ENCODE results near the gene ST6GALNAC1.

ST6GALNAC1 gene

GRCh38 chr17:76585649-76586593 lies 57.6 kb downstream of the ST6GALNAC1 start, which contains the start of gene ST6GALNAC2:
ST6GALNAC2 (minus strand) TSS chr17:76585860; CDS start chr17:76585808, 52 bp downstream.
- Histone ChIP-seq H3K36me3 (ENCODE audit: low read length) (no peaks in the 10 kb centered on the region), H4K20me1 (ENCODE audit: low read depth, low read length) (no peaks in the 10 kb centered on the region), H3K79me2 (ENCODE audit: insufficient read depth, low read length) (no peaks in the 10 kb centered on the region), H3K9me3 (ENCODE audit: insufficient read depth, low read length) (no peaks in the 10 kb centered on the region), H3K4me3 (ENCODE audit: insufficient read depth, low read length, poor library complexity, severe bottlenecking) (no peak within 1 kb of the TSS), H3F3A (ENCODE audit: insufficient read depth) (no peaks in the 10 kb centered on the region), H3K27me3 (ENCODE audit: low read length) (no peaks in the 10 kb centered on the region), H2AFZ (ENCODE audit: low read depth, low read length, severe bottlenecking) (no peak within 1 kb of the TSS), H3K4me2 (ENCODE audit: low read depth, low read length, poor library complexity, severe bottlenecking) (no peak within 1 kb of the TSS), H3K27ac (ENCODE audit: low read depth, low read length) (no peak within 1 kb of the TSS), H3K9ac (ENCODE audit: low read length) (no peak within 1 kb of the TSS), H3K9me2 (replicated peaks; ENCODE audit: insufficient read depth, low read length) (no peaks in the 10 kb centered on the region)
- TF ChIP-seq EZH2phosphoT487 (conservative IDR thresholded peaks at IDR 0.05; ENCODE audit: low read length) (no peak), CTCF (IDR thresholded peaks at IDR 0.05; ENCODE audit: insufficient read depth, low read length, poor library complexity, severe bottlenecking) (no peak)

- no peak for TF ChIP-seq CTCF (IDR thresholded peaks at IDR 0.05; ENCODE audit: insufficient read depth, low read length, poor library complexity, severe bottlenecking)
- no peak for TF ChIP-seq EZH2phosphoT487 (conservative IDR thresholded peaks at IDR 0.05; ENCODE audit: low read length)
- Histone ChIP-seq H3K27ac (ENCODE audit: low read depth, low read length) (no peak overlapping the region), H4K20me1 (ENCODE audit: low read depth, low read length) (no peaks in the 10 kb centered on the region), H3K9me3 (ENCODE audit: insufficient read depth, low read length) (no peaks in the 10 kb centered on the region), H3F3A (ENCODE audit: insufficient read depth) (no peaks in the 10 kb centered on the region), H3K36me3 (ENCODE audit: low read length) (no peaks in the 10 kb centered on the region), H2AFZ (ENCODE audit: low read depth, low read length, severe bottlenecking) (no peak overlapping the region), H3K27me3 (ENCODE audit: low read length) (no peaks in the 10 kb centered on the region), H3K79me2 (ENCODE audit: insufficient read depth, low read length) (no peaks in the 10 kb centered on the region), H3K4me2 (ENCODE audit: low read depth, low read length, poor library complexity, severe bottlenecking) (no peak overlapping the region), H3K9me2 (replicated peaks; ENCODE audit: insufficient read depth, low read length) (no peaks in the 10 kb centered on the region), H3K4me3 (ENCODE audit: insufficient read depth, low read length, poor library complexity, severe bottlenecking) (no peak overlapping the region), H3K9ac (ENCODE audit: low read length) (no peak overlapping the region)
These were observed 58.4 kb downstream of the ST6GALNAC1 start for GRCh38 chr17:76585033-76585648.

- H3K4me2 ChIP-seq (ENCODE audit: low read depth, low read length, poor library complexity, severe bottlenecking), result no peak overlapping the region
- H3K79me2 ChIP-seq (ENCODE audit: insufficient read depth, low read length), result no peaks in the 10 kb centered on the region
- no peak overlapping the region for H3K27ac ChIP-seq (ENCODE audit: low read depth, low read length)
- H3K4me3 ChIP-seq (ENCODE audit: insufficient read depth, low read length, poor library complexity, severe bottlenecking), result no peak overlapping the region
- no peak for TF ChIP-seq CTCF (IDR thresholded peaks at IDR 0.05; ENCODE audit: insufficient read depth, low read length, poor library complexity, severe bottlenecking)
- no peak for TF ChIP-seq EZH2phosphoT487 (conservative IDR thresholded peaks at IDR 0.05; ENCODE audit: low read length)
- no peaks in the 10 kb centered on the region for H3K27me3 ChIP-seq (ENCODE audit: low read length)
- no peaks in the 10 kb centered on the region for H3K36me3 ChIP-seq (ENCODE audit: low read length)
- no peak overlapping the region for H2AFZ ChIP-seq (ENCODE audit: low read depth, low read length, severe bottlenecking)
- H3K9ac ChIP-seq (ENCODE audit: low read length), result no peak overlapping the region
- no peaks in the 10 kb centered on the region for H3K9me2 ChIP-seq (replicated peaks; ENCODE audit: insufficient read depth, low read length)
- H3F3A ChIP-seq (ENCODE audit: insufficient read depth), result no peaks in the 10 kb centered on the region
- no peaks in the 10 kb centered on the region for H4K20me1 ChIP-seq (ENCODE audit: low read depth, low read length)
- H3K9me3 ChIP-seq (ENCODE audit: insufficient read depth, low read length), result no peaks in the 10 kb centered on the region
These were observed 59.0 kb downstream of the ST6GALNAC1 start for GRCh38 chr17:76584427-76585032.
